Measurements from ENCODE around the gene PRELP. TPM values are rescaled to one million over a fixed set of nuclear protein-coding genes. Genes with fewer than 3 reads are reported as not detected.

Gene PRELP
- total and polyA plus RNA-seq, 10 donors: 4.9 to 50.3 (median 29.2) TPM

GRCh38 chr1:203456577-203456976 is 19.0 kb upstream of the PRELP start:
- H3K27ac ChIP-seq: no peak overlapping the region
- TF ChIP-seq POLR2A (IDR thresholded peaks at IDR 0.05) (no peak), POLR2AphosphoS5 (IDR thresholded peaks at IDR 0.05) (no peak), CTCF (IDR thresholded peaks at IDR 0.05 in 8 of 11, conservative IDR thresholded peaks at IDR 0.05 in 3 of 11) (no peak)

GRCh38 chr1:203458078-203458477 is 17.5 kb upstream of the PRELP start:
- H3K27me3 ChIP-seq (replicated peaks in 1 of 7): peaks cover 0 to 42% (median 2%) of the 10 kb centered on the region in 7 donors
- no peaks in the 10 kb centered on the region for H3K36me3 ChIP-seq
- peaks cover 0 to 29% (median 2%) of the 10 kb centered on the region in 6 donors for H3K4me1 ChIP-seq
- no peak overlapping the region for H3K27ac ChIP-seq
- TF ChIP-seq POLR2A (IDR thresholded peaks at IDR 0.05) (no peak), CTCF (IDR thresholded peaks at IDR 0.05 in 8 of 11, conservative IDR thresholded peaks at IDR 0.05 in 3 of 11) (no peak), POLR2AphosphoS5 (IDR thresholded peaks at IDR 0.05) (no peak)
- no peak for DNase-seq
- no peak overlapping the region for H3K4me3 ChIP-seq
- intact Hi-C loops (cut with DNase I; ENCODE audit: low total_unique reads): no loop called here
- 90 to 98% (median 95%) methylated on average over 5 of the region's 5 CpGs for WGBS, 5 donors
- H3K9me3 ChIP-seq: no peaks in the 10 kb centered on the region

More at GRCh38 chr1:203456577-203456976, 19.0 kb upstream of the PRELP start:
- 75 to 96% (median 88%) methylated on average over 4 of the region's 4 CpGs for WGBS, 5 donors
- peaks cover 0 to 35% (median 5%) of the 10 kb centered on the region in 7 donors for H3K27me3 ChIP-seq (replicated peaks in 1 of 7)
- intact Hi-C loops (cut with DNase I; ENCODE audit: low total_unique reads): no loop called here
- no peaks in the 10 kb centered on the region for H3K9me3 ChIP-seq
- peaks cover 0 to 23% (median 0%) of the 10 kb centered on the region in 6 donors for H3K4me1 ChIP-seq
- H3K4me3 ChIP-seq: no peak overlapping the region
- DNase-seq: no peak
- no peaks in the 10 kb centered on the region for H3K36me3 ChIP-seq

- 60 to 74% (median 70%) methylated on average over 8 of the region's 8 CpGs for WGBS, 5 donors
- no peaks in the 10 kb centered on the region for H3K36me3 ChIP-seq
- intact Hi-C loops (cut with DNase I; ENCODE audit: low total_unique reads): no loop called here
- peaks cover 0 to 41% (median 0%) of the 10 kb centered on the region in 7 donors for H3K27me3 ChIP-seq (replicated peaks in 1 of 7)
- H3K4me1 ChIP-seq: peaks cover 0 to 24% (median 8%) of the 10 kb centered on the region in 6 donors
- H3K9me3 ChIP-seq: no peaks in the 10 kb centered on the region
- no peak for DNase-seq
- H3K4me3 ChIP-seq: no peak overlapping the region
- H3K27ac ChIP-seq: no peak overlapping the region
- TF ChIP-seq POLR2A (IDR thresholded peaks at IDR 0.05) (no peak), POLR2AphosphoS5 (IDR thresholded peaks at IDR 0.05) (no peak), CTCF (IDR thresholded peaks at IDR 0.05 in 8 of 11, conservative IDR thresholded peaks at IDR 0.05 in 3 of 11) (no peak)
These were observed 15.9 kb upstream of the PRELP start for GRCh38 chr1:203459671-203460201.

GRCh38 chr1:203461717-203462116 is 13.9 kb upstream of the PRELP start:
- Histone ChIP-seq H3K36me3 (no peaks in the 10 kb centered on the region), H3K4me3 (no peak overlapping the region), H3K27ac (no peak overlapping the region), H3K4me1 (peaks cover 0 to 33% (median 8%) of the 10 kb centered on the region in 6 donors), H3K9me3 (no peaks in the 10 kb centered on the region), H3K27me3 (replicated peaks in 1 of 7) (peaks cover 0 to 39% (median 0%) of the 10 kb centered on the region in 7 donors)
- DNase-seq: no peak
- no peak for TF ChIP-seq CTCF (IDR thresholded peaks at IDR 0.05 in 8 of 11, conservative IDR thresholded peaks at IDR 0.05 in 3 of 11)
- WGBS, 5 donors: 58 to 75% (median 66%) methylated on average over 5 of the region's 5 CpGs
- intact Hi-C loops (cut with DNase I; ENCODE audit: low total_unique reads): no loop called here

Data from spleen (tissue), 11 donors.